NCI-H2196 treated with DMSO at 0.1 percent for 48 hours (cell line): ENCODE results near the gene RHOH.

Source experiments
- DNase-seq: peaks from one replicate; lab custom pipeline; 2025; ENCODE audit not compliant: unreplicated experiment; lab: John Stamatoyannopoulos, UW

The RHOH gene

DNA sequence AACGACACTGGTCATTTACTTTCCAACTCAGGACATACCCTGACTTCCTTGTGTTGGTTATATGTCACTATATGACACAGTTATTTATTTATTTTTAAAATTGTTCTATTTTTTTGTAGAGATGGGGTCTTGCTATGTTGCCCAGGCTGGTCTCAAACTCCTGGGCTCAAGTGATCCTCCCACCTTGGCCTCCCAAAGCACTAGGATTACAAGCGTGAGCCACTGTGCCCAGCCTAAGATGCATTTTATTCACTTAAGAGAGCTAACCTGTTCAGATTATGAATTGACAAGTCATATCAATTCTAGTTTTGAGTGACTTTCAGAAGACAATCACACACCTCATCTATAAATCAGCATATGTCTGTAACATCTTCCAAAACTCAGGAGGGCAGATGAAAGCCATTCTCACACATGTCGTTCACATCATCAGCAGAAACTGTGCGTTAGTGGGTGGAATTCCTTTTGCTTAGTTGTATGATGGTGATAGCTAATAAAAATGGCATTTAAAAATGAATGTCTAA lies 9.4 kb upstream of the RHOH start:
- DNase-seq = no peak

DNA sequence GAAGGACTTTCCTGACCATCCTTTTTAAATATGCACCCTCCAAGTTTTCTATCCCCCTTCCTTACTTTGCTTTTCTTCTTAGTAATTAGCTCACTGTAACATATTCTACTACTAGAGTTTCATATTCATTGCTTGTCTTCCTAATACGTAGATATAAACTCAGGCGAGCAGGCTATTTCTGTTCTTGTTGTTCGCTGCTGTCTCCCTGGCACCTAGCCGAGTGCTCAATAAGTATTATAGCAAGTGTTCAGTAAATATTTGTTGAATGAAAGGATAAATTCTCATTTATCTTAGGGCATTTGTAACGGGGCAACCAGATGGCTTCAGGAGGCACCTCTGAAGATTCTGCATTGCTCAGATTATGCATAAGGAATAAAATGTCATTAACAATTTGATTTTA lies 6.8 kb upstream of the RHOH start:
- DNase-seq = peak; percentile 40

DNA sequence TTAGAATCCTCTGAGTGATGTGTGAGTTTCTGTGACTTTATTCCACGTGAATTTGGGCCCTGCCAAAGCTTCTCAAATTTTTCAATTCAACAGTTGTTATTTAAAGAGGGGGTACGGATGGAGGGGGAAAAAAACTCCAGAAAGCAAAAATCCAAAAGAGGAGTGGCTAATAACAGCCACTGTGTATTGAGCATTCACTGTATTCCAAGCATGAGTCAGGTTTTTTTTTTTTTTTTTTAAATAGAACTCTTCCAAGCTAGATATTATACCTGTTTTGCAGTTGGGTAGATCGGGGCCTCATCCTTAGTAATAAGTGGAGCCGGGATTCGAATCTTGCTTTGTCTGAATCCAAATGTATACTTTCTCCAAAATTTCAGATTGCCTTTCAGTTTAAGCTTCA lies 6.4 kb upstream of the RHOH start:
- DNase-seq = no peak

DNA sequence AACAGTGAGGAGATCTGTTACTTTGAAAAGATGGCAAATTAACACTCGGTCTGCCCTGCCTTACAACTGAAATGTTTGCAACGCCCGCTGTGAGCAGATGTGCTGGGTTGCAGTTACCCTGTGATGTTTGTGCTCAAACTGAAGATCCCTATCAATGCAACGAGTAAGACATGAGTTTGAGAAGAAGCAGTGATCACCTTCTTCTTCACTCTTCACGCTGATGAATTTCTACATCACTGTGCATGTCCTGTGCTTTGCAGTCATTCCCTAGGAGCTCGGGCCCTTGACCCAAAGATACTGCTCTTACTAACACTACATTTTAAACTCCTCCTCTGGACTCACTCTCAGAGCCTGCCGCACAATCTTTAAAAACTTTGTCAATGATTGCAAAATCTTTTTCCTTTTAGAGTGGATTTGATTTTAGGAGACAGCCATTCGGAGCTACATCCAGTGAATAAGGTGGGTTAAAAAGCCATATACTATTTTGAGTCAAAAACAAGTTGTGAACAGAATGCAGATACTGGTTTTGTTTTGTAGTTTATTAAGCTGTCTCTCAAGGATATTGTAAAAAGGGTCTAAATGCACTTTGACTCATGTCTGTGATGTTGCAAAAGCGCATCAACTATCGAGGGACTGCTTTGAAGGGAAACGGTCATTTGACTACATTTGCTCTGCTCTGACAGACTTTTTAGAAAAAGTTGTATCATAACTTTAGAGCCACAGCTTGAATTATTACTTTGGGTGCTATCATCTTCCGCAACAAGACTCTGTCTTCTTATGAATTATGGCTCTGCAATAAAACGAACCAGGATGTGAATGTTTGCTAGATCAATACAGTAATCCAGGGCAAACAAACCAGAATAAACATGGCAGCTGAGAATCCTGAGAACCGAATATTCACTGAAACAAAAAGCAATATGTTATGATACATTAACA lies 5.7 kb upstream of the RHOH start:
- DNase-seq = no peak

DNA sequence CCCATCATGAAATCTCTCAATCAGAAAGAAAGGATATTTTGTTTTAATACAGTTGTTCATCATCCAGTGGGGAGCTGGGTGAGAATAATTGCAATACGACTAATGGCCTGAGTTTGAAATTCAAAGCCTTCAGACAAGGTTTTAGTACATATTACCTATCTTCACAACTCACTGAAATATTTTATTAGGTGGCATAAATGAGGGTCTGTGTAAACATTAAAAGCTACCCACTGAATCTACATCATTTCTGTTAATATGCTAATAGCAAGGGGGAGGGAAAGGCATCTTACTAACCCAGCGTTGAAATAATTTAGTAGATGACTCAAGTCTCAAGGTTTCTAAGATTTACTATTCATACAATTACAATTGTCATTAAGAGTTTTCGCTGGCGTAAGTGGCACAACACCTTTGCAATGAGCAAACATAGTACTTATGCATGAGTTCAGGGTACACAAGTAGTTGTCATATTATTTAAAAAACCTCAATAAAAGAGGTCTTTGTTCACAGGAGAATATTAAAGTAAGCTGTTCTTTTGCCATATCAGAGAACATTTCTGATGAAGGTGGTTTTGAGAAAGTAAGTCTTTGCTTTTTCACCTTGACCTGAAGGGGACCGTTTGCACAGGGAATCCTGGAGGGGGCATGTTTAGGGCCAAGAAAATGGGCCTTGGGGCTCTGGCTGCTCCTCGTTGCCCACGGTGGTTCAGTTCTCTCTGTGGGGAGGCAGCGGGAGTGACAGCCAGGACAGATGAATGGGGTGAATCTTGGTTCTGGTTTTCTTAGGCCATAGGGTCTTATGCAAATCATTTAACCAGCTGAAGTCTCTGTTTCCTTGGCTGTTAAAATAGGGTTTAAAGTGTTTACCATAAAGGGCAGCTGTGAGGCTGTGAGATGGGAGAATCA lies 4.5 kb upstream of the RHOH start:
- DNase-seq = no peak

DNA sequence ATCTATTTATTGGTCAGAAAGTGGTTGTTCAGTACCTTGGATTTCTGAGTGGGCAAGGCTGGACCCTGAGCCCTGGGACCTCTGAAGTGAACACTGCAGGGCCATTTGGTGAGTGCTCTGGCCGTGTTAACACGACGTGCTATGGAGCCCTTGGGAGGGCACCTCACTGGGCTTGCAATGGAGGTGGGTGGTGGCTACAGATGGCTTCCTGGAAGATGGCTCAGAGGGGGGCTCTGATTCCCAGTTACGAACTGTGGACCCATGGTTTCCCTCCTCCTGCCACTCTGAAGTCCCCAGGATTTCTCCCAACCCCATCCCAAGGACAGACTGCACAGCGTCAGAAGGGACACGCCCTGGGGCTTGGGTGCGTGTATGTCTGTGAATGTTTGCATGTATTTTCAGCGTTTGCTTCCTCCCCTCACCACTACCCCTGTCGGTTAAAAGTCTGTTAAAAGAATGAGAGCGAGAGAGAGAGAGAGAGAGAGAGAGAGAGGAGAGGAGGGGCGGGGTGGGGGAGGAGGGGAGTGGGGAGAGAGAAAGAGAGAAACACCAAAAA lies 3.7 kb upstream of the RHOH start:
- no peak for DNase-seq

DNA sequence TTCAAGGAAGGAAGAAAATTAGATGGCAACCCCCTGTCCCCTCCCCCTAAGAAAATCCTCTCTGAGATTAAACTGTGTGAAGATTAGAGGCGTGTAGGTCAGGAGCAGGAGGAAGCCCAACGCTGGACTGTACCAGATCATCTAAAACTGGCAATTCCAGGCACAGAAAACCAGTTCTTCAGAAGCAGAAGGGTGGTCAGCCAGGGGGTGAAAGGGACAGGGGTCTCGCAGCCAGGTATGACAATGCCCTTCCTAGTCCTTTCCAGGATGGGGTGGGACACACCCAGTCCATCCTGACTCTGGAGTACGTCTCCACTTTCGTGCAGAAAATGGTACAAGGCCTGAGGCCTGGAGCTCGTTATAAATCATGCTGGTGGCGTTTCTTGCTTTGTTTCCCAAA lies 3.3 kb upstream of the RHOH start:
- DNase-seq = no peak

DNA sequence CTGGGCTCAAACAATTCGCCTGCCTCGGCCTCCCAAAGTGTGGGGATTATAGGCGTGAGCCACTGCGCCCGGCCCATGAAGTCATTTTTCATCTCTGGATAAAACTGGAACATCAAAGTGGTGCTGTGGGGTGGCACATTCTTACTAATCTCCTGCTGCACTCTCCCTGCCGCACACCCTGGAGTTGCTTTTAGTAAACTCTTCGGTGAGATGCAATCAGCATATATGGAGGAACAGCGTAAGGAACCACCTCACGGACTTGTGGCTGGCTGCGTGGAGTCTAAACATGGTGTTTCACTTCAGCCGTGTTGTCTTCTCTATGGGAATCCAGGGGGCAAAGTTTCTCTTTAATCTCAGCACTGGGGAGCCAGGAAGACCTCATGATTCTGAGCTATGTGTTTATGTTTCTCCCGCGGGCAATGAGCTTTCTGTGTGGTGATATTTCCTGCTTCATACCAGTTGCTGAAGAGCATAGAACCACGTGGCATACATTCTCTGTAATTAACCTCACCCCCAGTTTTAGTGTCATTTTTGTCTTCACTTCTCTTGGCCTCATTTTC lies 2.1 kb upstream of the RHOH start:
- no peak for DNase-seq

DNA sequence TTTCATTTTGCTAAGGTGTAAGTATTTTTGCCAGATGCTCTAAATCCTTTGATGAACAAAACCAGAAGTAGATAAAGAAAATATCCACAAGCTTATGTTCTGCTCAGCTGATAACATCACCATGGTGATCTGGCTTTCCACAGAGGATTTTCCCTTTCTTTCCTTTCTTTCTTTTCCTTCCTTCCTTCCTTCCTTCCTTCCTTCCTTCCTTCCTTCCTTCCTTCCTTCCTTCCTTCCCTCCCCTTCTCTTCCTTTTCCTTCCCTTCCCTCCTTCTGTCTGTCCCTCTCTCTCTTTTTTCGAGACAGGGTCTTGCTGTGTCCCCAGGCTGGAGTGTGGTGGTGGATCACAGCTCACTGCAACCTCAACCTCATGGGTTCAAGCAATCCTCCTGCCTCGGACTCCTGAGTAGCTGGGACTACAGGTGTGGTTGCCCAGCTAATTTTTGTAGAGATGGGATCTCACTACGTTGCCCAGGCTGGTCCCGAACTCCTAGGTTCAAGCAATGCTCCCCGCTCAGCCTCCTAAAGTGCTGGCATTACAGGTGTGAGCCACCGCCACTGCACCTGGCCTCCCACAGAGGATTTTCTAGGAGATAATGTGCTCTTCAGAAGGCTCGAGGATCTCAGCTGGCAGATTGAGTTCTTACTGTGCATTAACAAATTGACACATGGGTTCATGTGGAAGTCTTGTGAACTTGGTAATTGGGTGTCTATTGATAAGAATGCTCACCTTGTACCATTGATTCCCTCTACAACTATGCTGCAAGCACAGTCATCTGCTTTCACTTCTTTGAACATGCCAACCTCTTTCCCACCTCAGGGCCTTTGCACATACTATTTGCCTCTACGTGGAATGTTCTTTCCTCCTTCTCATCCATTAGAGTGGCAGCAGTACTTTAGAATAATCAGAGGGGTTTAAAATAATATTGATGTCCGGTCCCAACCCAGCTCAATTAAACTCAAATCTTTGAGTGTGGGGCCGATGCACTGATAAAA lies 1.4 kb upstream of the RHOH start:
- DNase-seq = no peak

DNA sequence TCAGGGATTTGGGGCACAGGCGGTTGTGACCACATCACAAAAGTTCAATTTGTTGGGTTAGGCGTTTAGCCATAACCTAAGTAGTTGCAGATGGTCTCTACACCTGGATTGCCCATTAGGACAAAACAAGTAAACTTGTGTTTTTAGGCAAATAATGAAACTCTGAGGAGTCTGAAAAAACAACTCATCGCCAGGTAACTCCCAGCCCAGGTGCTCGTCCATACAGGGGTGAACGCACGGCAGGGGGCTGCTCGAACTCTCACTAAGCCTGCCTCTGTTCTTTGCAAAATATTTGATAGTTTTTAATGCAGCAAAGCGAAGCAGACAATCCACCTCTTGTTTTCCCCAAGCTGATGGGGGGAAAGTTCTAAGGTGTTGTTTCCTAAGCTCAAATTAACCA lies 559 bp upstream of the RHOH start:
- no peak for DNase-seq

DNA sequence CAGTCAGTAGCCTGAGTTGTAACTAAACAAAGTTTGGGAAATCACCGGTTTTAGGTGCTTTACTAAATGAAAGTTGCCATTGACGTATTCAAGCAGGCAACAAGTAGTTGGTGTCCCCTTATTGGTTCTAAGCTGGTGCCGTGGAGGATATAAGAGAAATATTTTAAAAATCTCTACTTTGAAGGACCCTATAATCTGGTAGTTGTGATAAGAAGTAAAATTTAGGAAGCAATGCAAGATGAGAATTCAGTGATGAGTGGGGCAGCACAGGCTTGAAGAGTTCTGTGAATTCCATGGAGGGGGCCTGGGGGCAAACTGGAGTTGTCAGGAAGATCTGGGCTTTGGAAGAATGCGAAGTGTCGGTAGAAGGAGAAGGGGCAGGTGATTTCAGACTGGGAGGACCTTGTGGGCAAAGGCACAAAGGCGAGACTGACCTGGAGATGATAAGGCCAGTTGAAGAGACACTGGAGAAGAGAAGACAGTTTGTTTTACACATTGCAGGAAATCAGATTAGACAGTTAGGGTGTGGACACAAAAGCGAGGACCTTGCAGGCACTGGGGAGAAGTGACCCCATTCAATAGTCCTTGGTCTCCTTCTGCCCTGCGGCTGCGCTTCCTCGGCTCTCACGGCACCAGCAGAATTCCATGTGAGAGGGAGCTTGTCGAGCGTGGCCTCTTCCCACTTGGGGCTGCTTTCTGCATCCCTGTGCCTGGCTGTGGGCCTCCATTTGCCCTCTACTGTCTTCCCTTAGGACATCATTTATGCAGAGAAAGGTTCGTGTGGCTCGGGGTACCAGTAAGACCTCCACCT lies 1.3 kb downstream of the RHOH start:
- DNase-seq = no peak

DNA sequence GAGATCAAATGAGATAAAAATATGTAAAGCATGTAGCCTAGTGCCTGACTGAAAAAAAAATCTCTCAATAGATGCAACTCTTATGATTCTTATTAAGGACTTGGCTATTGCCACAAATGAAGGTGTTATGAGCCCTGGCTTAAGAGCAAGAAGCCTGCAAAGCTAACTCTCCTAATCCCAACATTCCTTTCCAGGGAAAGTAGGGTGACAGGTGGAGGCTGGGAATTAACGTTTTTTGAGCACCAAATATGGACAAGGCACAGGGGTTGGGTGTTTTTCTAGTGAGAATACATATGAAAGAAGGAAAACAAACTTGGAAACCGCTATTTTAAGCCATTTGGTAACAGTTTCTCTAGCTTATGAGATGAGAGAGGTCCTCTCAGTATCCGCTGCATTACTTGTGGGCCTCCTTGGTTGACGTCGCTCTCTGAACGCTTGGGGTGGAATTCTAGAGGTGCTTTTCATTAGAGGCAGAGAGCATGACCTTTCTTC lies 2.4 kb downstream of the RHOH start:
- no peak for DNase-seq

DNA sequence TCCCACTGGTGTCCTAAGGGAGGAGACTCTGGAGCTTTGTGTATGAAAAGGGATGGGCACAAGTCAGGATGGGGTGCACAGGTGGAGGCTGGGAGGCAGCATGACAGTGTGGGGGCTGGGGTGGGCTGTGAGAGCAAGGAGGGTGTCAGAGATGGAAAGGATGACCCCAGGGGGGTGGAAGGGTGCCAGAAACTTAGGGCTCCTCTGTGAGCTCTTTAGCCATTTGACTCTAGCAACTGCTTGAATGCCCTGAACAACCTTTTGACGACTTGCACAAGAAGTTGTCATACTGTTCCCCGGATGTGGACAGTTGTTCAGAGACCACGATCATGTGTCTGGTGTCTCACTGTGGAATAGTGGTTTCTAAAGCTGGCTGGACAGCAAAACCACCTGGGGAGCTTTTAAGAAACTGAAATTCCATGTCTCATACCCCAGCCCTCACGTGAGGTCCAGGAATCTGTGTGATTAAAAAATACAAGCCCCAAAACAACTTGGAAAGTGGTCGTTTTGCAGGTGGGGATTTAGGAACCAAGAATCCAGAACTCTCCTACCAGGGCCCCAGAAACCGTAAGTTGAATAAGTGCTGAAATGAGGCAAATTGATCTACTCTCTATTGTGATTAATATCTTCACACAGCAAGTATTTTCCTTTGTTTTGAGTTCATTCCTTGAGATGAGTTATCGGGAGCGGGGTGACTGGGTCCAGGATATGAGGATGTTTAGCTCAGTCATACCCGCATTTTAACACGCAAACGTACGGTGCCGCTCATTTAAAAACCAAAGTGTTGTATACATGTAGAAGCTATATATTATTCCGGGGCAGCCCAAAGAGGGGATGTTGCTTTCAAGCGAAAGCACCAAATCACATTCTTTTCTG lies 3.4 kb downstream of the RHOH start:
- DNase-seq = no peak

DNA sequence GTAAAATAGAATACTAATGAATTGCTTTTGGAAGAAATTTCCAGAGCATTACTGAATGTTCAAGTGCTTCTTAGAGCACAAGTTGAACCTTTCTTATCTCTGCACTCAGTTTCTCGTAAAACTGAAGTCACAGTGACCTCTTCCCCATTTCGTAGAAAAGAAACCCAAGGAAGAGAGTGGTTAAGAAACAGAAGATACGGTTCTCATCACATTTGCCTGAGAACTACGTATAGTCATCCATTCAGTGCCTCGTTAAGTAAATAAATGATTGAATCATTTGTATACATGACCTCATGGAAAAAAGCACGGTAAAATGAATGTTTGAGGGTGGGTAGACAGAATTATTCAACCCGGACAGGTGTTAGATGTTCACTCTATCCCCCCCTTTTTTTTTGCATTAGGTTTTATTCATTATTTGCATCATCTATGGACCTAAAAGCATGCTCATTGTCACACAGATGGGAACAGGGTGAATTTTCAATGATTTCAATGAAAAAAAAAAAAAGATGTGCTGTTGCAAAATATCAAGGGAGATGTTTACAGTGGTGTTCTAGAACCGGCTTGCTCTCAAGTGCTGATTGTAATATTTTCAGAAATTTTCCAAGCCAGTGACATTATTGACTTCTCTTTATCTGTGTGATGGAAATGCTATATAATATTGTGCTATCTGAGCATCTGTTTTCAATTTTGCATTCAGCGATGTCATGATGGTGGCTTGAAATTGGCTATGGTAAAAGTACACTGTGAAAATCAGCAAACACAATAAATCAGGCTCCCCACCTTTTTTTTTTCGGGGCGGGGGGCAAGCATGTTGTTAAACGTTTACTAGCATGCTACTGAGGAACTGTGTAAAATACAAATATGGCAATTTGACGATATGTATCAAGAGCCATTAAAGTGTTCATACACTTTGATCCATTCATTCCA lies 4.3 kb downstream of the RHOH start:
- DNase-seq = no peak

DNA sequence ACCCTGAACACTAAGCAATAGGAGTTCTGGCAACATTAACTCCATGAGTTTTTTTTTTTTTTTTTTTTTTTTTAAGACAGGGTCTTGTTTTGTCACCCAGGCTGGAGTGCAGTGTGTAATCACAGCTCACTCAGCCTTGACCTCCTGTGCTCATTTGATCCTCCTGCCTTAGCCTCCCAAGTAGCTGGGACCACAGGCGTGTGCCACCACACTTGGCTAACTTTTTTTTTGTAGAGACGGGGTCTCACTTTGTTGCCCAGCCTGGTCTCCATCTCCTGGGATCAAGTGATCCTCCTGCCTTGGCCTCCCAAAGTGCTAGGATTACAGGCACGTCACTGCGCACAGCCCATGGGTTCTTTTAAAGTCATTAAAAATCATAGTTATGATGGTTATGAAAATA lies 5.1 kb downstream of the RHOH start:
- DNase-seq = no peak

DNA sequence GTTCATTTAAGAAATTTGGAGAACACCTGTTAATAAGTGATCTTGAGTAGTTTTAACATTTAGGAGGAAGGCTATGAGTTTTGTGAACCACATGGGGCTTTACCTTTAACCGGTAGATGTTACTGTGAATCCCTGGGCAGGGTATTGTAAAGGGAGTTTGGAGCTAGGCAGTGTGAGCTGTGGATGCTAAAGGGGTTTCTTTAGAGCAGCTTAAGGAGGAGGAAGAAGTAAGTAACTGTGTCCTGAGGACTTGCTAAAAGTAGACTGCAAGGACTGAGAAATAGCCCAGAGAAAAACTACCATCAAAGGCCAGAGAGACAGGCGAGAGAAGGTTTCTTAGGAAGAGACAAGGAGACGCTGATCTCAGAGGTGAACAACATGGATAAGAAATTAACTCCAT lies 5.6 kb downstream of the RHOH start:
- no peak for DNase-seq
